Ovary (tissue), 3 donors: Measurements from ENCODE around the gene KRT84.

ENCODE experiments used
- CTCF ChIP-seq, 3 donors: fragments of 450-650 bp in 2 of 3; fragments of 200-600 bp in 1 of 3; IDR thresholded peaks; one replicate each; pipeline versions ENCODE4 v1.5.1 to v1.8.0; 2016 to 2022; ENCODE audit warnings: antibody characterized with exemption in 3 of 3, mild to moderate bottlenecking in 1 of 3
- EP300 ChIP-seq: sonication (generic); formaldehyde crosslinking; IDR thresholded peaks from one replicate; pipeline ENCODE4 v1.6.1; 2017; ENCODE audit warnings: antibody characterized with exemption
- POLR2A ChIP-seq: fragments of 450-650 bp; IDR thresholded peaks from one replicate; pipeline ENCODE4 v1.6.1; 2017; ENCODE audit warnings: antibody characterized with exemption, mild to moderate bottlenecking, moderate library complexity
- donor health status: DM: no; HTN: no; CAD: no.

GRCh38 chr12:52347551-52348510, 37.6 kb downstream of the KRT84 start:
- TF ChIP-seq CTCF (IDR thresholded peaks at IDR 0.05) (no peak), EP300 (no peak), POLR2A (no peak)
